Measurements from ENCODE around the gene SCNN1G.
"Not testable (repeated sequence)": the region's sequence is repeated elsewhere in the genome, so short reads cannot be mapped to it uniquely, and the experiment has no call there.

Gene SCNN1G

GRCh38 chr16:23182679-23183542 lies at the start of gene SCNN1G:
Gene SCNN1G, plus strand, starts transcription at chr16:23182745. Its CDS starts 3,527 bp downstream, at chr16:23186272.
- no peak for DNase-seq

- DNase-seq: no peak
Measured at GRCh38 chr16:23132775-23133463, 49.6 kb upstream of the SCNN1G start.

GRCh38 chr16:23134274-23134673 lies 48.3 kb upstream of the SCNN1G start:
- DNase-seq: no peak

GRCh38 chr16:23137256-23137655 lies 45.3 kb upstream of the SCNN1G start:
- no peak for DNase-seq

GRCh38 chr16:23137818-23138217 lies 44.7 kb upstream of the SCNN1G start:
- DNase-seq: no peak

- DNase-seq: no peak
Measured at GRCh38 chr16:23140107-23140506, 42.4 kb upstream of the SCNN1G start.

- DNase-seq: no peak
Measured at GRCh38 chr16:23141033-23141432, 41.5 kb upstream of the SCNN1G start.

GRCh38 chr16:23141500-23141899 lies 41.0 kb upstream of the SCNN1G start:
- DNase-seq: no peak

GRCh38 chr16:23141959-23142740 lies 40.4 kb upstream of the SCNN1G start:
- no peak for DNase-seq

GRCh38 chr16:23143391-23143790 lies 39.2 kb upstream of the SCNN1G start:
- no peak for DNase-seq

- not testable (repeated sequence) for DNase-seq
Measured at GRCh38 chr16:23144393-23144792, 38.2 kb upstream of the SCNN1G start.

GRCh38 chr16:23145186-23145585 lies 37.4 kb upstream of the SCNN1G start:
- DNase-seq: no peak

- DNase-seq: no peak
Measured at GRCh38 chr16:23145608-23146007, 36.9 kb upstream of the SCNN1G start.

GRCh38 chr16:23146877-23147601 lies 35.5 kb upstream of the SCNN1G start:
- no peak for DNase-seq

GRCh38 chr16:23147666-23148065 lies 34.9 kb upstream of the SCNN1G start:
- no peak for DNase-seq

GRCh38 chr16:23148166-23148512 lies 34.4 kb upstream of the SCNN1G start:
- DNase-seq: no peak

GRCh38 chr16:23148513-23149266 lies 33.9 kb upstream of the SCNN1G start:
- DNase-seq: peak; percentile 42

- peak; percentile 94 for DNase-seq
Measured at GRCh38 chr16:23149267-23149992, 33.1 kb upstream of the SCNN1G start, which contains the start of gene USP31. Gene USP31, minus strand, starts transcription at chr16:23149452. Its CDS starts 182 bp downstream, at chr16:23149270.

- DNase-seq: no peak
Measured at GRCh38 chr16:23149993-23150364, 32.6 kb upstream of the SCNN1G start.

- no peak for DNase-seq
Measured at GRCh38 chr16:23152386-23153178, 30.0 kb upstream of the SCNN1G start.
